HG03432 (cell line): Measurements from ENCODE around the gene PATE1.

ENCODE experiments used
- ATAC-seq: cut with Tn5 transposase; IDR thresholded peaks from one replicate; pipeline ENCODE4 v1.9.1; 2021; ENCODE audit warnings: mild to moderate bottlenecking, moderate library complexity; ENCODE audit not compliant: unreplicated experiment

Gene PATE1

DNA sequence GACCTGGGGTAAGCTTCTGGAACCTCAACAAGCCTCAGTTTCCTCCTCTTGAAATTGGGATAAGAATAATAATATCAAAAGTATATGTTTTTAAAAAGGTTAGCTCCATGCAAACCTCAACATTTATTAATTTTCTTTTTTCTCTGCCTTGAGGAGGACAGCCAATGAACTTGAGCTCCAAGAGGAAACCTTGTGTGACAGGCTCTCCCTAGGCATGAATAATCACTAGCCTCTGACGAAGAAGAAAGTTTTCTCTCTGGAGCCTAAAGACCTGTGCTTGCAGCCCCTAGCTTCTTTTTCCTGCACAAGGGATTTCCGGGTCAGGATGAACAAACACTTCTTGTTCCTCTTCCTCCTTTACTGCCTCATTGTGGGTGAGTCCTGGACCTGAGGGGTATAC, 41.7 kb downstream of the PATE1 start, which contains the start of gene PATE3:
Gene PATE3 (plus strand): TSS at position 301 of the 400 bp plus-strand sequence. CDS start 25 bp downstream, at position 326.
- ATAC-seq, result no peak

GRCh38 chr11:125790825-125791224, 44.7 kb downstream of the PATE1 start:
- ATAC-seq, result no peak

DNA sequence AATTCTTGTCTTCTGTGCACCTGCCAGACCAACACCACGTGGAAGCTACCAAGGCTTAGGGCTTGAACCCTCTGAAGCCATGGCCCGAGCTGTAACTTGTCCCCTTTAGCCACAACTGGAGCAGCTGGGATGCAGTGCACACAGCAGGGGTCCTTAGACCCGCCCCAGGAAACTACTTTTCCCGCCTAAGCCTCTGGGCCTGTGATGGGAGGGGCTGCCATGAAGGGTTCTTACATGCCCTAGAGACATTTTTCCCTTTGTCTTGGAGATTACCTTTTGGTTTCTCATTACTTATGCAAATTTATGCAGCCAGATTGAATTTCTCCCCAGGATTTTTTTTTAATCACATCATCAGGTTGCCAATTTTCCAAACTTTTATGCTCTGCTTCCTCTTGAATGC, 51.6 kb downstream of the PATE1 start:
- ATAC-seq, result no peak
